ENCODE results near the gene ALKBH4. TPM values are rescaled to one million over a fixed set of nuclear protein-coding genes. Genes with fewer than 3 reads are reported as not detected.

Gene ALKBH4
- total and polyA plus RNA-seq, 2 of the 4 experiments (the other 2 are of a cell fraction): 6.1 to 7.4 TPM

GRCh38 chr7:102469351-102469971 lies 4.8 kb upstream of the ALKBH4 start:
- Histone ChIP-seq H4K20me1 (ENCODE audit: insufficient read depth, low read length) (peaks cover 11% of the 10 kb centered on the region), H3K4me2 (ENCODE audit: low read depth, low read length) (no peak overlapping the region), H2BK15ac (ENCODE audit: low read depth, low read length) (no peak overlapping the region), H4K5ac (ENCODE audit: low read depth, low read length) (no peak overlapping the region), H3K4me3 (ENCODE audit: insufficient read depth, low read depth, low read length) (no peak overlapping the region), H3K4me1 (ENCODE audit: control insufficient read depth, insufficient read depth, low read length) (peaks cover 2% of the 10 kb centered on the region; the same call in 1 of the 2 replicates), H2BK120ac (ENCODE audit: low read depth, low read length) (no peak overlapping the region), H3K23ac (ENCODE audit: low read depth, low read length) (no peak overlapping the region), H2BK5ac (ENCODE audit: low read depth, low read length, poor library complexity, severe bottlenecking) (no peak overlapping the region), H2AK9ac (replicated peaks; ENCODE audit: low read depth, low read length, poor library complexity) (peak overlapping the region; percentile 23), H3K79me1 (ENCODE audit: low read depth in 1 of 2, low read length in 2 of 2) (peaks cover 10 to 32% of the 10 kb centered on the region in 2 experiments), H3K36me3 (ENCODE audit: control insufficient read depth, insufficient read depth, low read length) (peaks cover 39% of the 10 kb centered on the region), H3K9me3 (ENCODE audit: control insufficient read depth, insufficient read depth, low read length) (no peaks in the 10 kb centered on the region), H4K91ac (ENCODE audit: insufficient read depth, low read depth, low read length) (no peak overlapping the region), H2BK20ac (ENCODE audit: low read depth, low read length) (no peak overlapping the region), H3K18ac (ENCODE audit: low read depth, low read length) (no peak overlapping the region), H3K27me3 (ENCODE audit: control insufficient read depth, insufficient read depth, low read length) (no peaks in the 10 kb centered on the region), H3K9ac (ENCODE audit: low read depth, low read length) (no peak overlapping the region), H3K14ac (replicated peaks; ENCODE audit: low read depth, low read length) (no peak overlapping the region), H3K27ac (ENCODE audit: insufficient read depth, low read length) (no peak overlapping the region), H3K56ac (ENCODE audit: extremely low read depth, insufficient read depth, low read length) (no peak overlapping the region), H3K9me1 (ENCODE audit: insufficient read depth, low read length) (peaks cover 9% of the 10 kb centered on the region), H4K8ac (ENCODE audit: low read depth in 2 of 2, low read length in 2 of 2) (no peak overlapping the region), H2AFZ (replicated peaks; ENCODE audit: low read length, poor library complexity) (no peak overlapping the region), H2AK5ac (ENCODE audit: low read depth, low read length) (no peak overlapping the region), H3K4ac (ENCODE audit: low read depth, low read length) (no peak overlapping the region)
- in situ Hi-C loops (cut with MboI; ENCODE audit: low sequenced_read_pairs): no loop called here
- ATAC-seq (ENCODE audit: low read depth): no peak
- dilution Hi-C loops (cut with HindIII; ENCODE audit: low sequenced_read_pairs, unreplicated experiment): no loop called here
- CTCF ChIA-PET: interaction anchor here (0.5 kb wide), 1 partner anchor 1594 kb away, joined by 3 read pairs; the partner anchor contains the start of gene SRRT
- BruUV-seq (replicated peaks): no TSS peak
- no peak for TF ChIP-seq SMC3 (IDR thresholded peaks at IDR 0.05; ENCODE audit: low read depth, low read length)
- no peak for TF ChIP-seq RCOR1 (IDR thresholded peaks at IDR 0.05; ENCODE audit: insufficient replicate concordance, low read length)
- no peak for TF ChIP-seq NFE2L2 (IDR thresholded peaks at IDR 0.05; ENCODE audit: low read depth, low read length)
- TF ChIP-seq POLR2A (IDR thresholded peaks at IDR 0.05; ENCODE audit: low read depth, low read length): no peak
- no peak for TF ChIP-seq BHLHE40 (IDR thresholded peaks at IDR 0.05; ENCODE audit: low read depth, low read length)
- no peak for TF ChIP-seq RAD21 (IDR thresholded peaks at IDR 0.05; ENCODE audit: low read length)
- TF ChIP-seq MXI1 (IDR thresholded peaks at IDR 0.05; ENCODE audit: borderline replicate concordance, low read depth, low read length): no peak
- no peak for TF ChIP-seq RFX5 (IDR thresholded peaks at IDR 0.05; ENCODE audit: low read depth, low read length)
- no peak for TF ChIP-seq MAFK (IDR thresholded peaks at IDR 0.05; ENCODE audit: low read depth, low read length)
- no peak for TF ChIP-seq CHD1 (IDR thresholded peaks at IDR 0.05; ENCODE audit: low read depth, low read length)
- no peak for TF ChIP-seq FOS (IDR thresholded peaks at IDR 0.05; ENCODE audit: low read depth, low read length)
- no peak for TF ChIP-seq USF2 (IDR thresholded peaks at IDR 0.05; ENCODE audit: low read depth, low read length)
- TF ChIP-seq ELK1 (IDR thresholded peaks at IDR 0.05; ENCODE audit: borderline replicate concordance, low read depth, low read length): no peak
- no peak for TF ChIP-seq CTCF (conservative IDR thresholded peaks at IDR 0.05; ENCODE audit: low read depth, low read length)
- no peak for TF ChIP-seq MAZ (IDR thresholded peaks at IDR 0.05; ENCODE audit: borderline replicate concordance, low read depth, low read length)
- DNase-seq: no peak
- POLR2A ChIA-PET (ENCODE audit: unreplicated experiment): no interaction called here
- WGBS, 2 experiments (ENCODE audit: extremely low coverage in 2 of 2, insufficient read length in 1 of 2): 93% methylated on average over 13 of the region's 24 CpGs; no CpG with 5 or more reads in 1 of the 2 experiments
- intact Hi-C loops (cut with micrococcal nuclease): no loop called here
